Ovary (tissue), 9 donors: ENCODE measurements around the gene PCDHGB6. TPM values are rescaled to one million over a fixed set of nuclear protein-coding genes. Genes with fewer than 3 reads are reported as not detected.
"Not testable (repeated sequence)": the region's sequence is repeated elsewhere in the genome, so short reads cannot be mapped to it uniquely, and the experiment has no call there.

ENCODE experiments used
- DNase-seq, 5 donors: peaks; one replicate each; pipeline ENCODE4 v3.0.0-alpha.2; 2019 to 2020
- H3K27ac ChIP-seq, 2 donors: fragments of 200-600 bp; one replicate each; pipeline versions ENCODE4 v1.5.1 to v1.8.0; 2019 to 2022
- H3K27me3 ChIP-seq: fragments of 200-600 bp; one replicate; pipeline ENCODE4 v1.8.0; 2022
- H3K36me3 ChIP-seq: fragments of 200-600 bp; sonication (generic); one replicate; pipeline ENCODE4 v1.5.1; 2019
- H3K4me1 ChIP-seq: one replicate; pipeline ENCODE4 v1.8.1; 2013; ENCODE audit warnings: mild to moderate bottlenecking, moderate library complexity; ENCODE audit not compliant: insufficient read depth
- H3K4me3 ChIP-seq: fragments of 200-600 bp; sonication (generic); one replicate; pipeline ENCODE4 v1.5.1; 2017
- H3K9me3 ChIP-seq, 2 donors: fragments of 200-600 bp in 1 of 2; sonication (generic) in 1 of 2; one replicate each; pipeline versions ENCODE4 v1.5.1 to v1.8.1; 2013 to 2019; ENCODE audit warnings: mild to moderate bottlenecking in 1 of 2, moderate library complexity in 1 of 2
- CTCF ChIP-seq, 3 donors: fragments of 450-650 bp in 2 of 3; fragments of 200-600 bp in 1 of 3; IDR thresholded peaks; one replicate each; pipeline versions ENCODE4 v1.5.1 to v1.8.0; 2016 to 2022; ENCODE audit warnings: antibody characterized with exemption in 3 of 3, mild to moderate bottlenecking in 1 of 3
- EP300 ChIP-seq: sonication (generic); formaldehyde crosslinking; IDR thresholded peaks from one replicate; pipeline ENCODE4 v1.6.1; 2017; ENCODE audit warnings: antibody characterized with exemption
- POLR2A ChIP-seq: fragments of 450-650 bp; IDR thresholded peaks from one replicate; pipeline ENCODE4 v1.6.1; 2017; ENCODE audit warnings: antibody characterized with exemption, mild to moderate bottlenecking, moderate library complexity
- WGBS, 3 donors: extraction: QIAGEN DNeasy Blood & Tissue Kit in 1 of 3; methylation state at CpG; one replicate each; pipeline versions ENCODE4 v1.1.5 to v1.1.7; 2013 to 2017; 5-methylcytosine and 5-hydroxymethylcytosine counted together
- intact Hi-C, 4 donors: fragments of 100-400 bp; cut with DNase I; formaldehyde crosslinking; loops; one replicate each; pipeline versions ENCODE4 v1.11.0 to v1.15.1; 2022 to 2023
- polyA plus RNA-seq, 2 donors: library from polyadenylated mRNA; stranded (reverse); fragments of 200-250 nt in 1 of 2; fragments of 350-450 nt in 1 of 2; fragmentation: Illumina TruSeq in 1 of 2; extraction: RNeasy Lipid Tissue Mini Kit (QIAGEN cat#74804) in 1 of 2; gene quantifications; one replicate each; pipeline ENCODE4 v1.2.3, GENCODE V29; 2013 to 2014
- total RNA-seq, 7 donors: library from RNA; depleted of rRNA in 2 of 7; stranded (reverse); fragments of >200 nt in 2 of 7; fragmentation: NEBNext Ultra II Directional in 3 of 7; extraction: Animal tissue kit (Norgen Biotek cat#: 25700) in 3 of 7; gene quantifications; one replicate each; pipeline versions ENCODE4 v1.1.0 to v1.2.4, GENCODE V29; 2016 to 2023
- donor health status: DM: no; HTN: no; CAD: no; lungs with moderate emphysema.
- donor health status: DM: no; HTN: no; CAD: no.
- donor health status: Bipolar disorder and iron deficiency.
- donor health status: DM: yes; HTN: yes; CAD: no.
- donor health status: DM: no; HTN: no; CAD: no.
- donor health status: DM: yes; HTN: yes; CAD: no.

The PCDHGB6 gene
- total and polyA plus RNA-seq, 9 donors = 7.0 to 18.1 (median 13.6) TPM

- Histone ChIP-seq H3K4me3 (no peak overlapping the region), H3K36me3 (no peaks in the 10 kb centered on the region), H3K9me3 (peaks cover 5 to 44% of the 10 kb centered on the region in 2 donors), H3K4me1 (no peaks in the 10 kb centered on the region), H3K27ac (no peak overlapping the region), H3K27me3 (no peaks in the 10 kb centered on the region)
- intact Hi-C loops = no loop called here
- no peak for TF ChIP-seq EP300
- no peak for TF ChIP-seq CTCF (IDR thresholded peaks at IDR 0.05)
- TF ChIP-seq POLR2A = no peak
- DNase-seq = no peak
- WGBS, 3 donors = 28 to 40% (median 30%) methylated on average over 47 to 69 of the region's 69 CpGs
These were observed 36.0 kb upstream of the PCDHGB6 start for GRCh38 chr5:141371572-141372475.

GRCh38 chr5:141373673-141374317 lies 34.0 kb upstream of the PCDHGB6 start, which contains the start of gene PCDHGA6:
PCDHGA6 (plus strand) TSS chr5:141373891; CDS start chr5:141374084, 193 bp downstream.
- TF ChIP-seq CTCF (IDR thresholded peaks at IDR 0.05) = peak in 2 of 3 donors; percentile 20 to 28
- TF ChIP-seq POLR2A = no peak
- TF ChIP-seq EP300 = no peak
- H3K27ac ChIP-seq = no peak within 1 kb of the TSS
- H3K27me3 ChIP-seq = no peaks in the 10 kb centered on the region
- DNase-seq = no peak
- intact Hi-C loops = no loop called here
- 11 to 16% (median 14%) methylated on average over 27 of the region's 27 CpGs for WGBS, 3 donors
- no peaks in the 10 kb centered on the region for H3K36me3 ChIP-seq
- H3K4me3 ChIP-seq = peak within 1 kb of the TSS; percentile 23
- peaks cover 5 to 51% of the 10 kb centered on the region in 2 donors for H3K9me3 ChIP-seq
- no peaks in the 10 kb centered on the region for H3K4me1 ChIP-seq

- no peak for TF ChIP-seq POLR2A
- Histone ChIP-seq H3K36me3 (no peaks in the 10 kb centered on the region), H3K9me3 (peaks cover 5 to 51% of the 10 kb centered on the region in 2 donors), H3K4me3 (peak overlapping the region; percentile 23), H3K27me3 (no peaks in the 10 kb centered on the region), H3K27ac (no peak overlapping the region), H3K4me1 (no peaks in the 10 kb centered on the region)
- DNase-seq = no peak
- 55 to 66% (median 58%) methylated on average over 14 of the region's 14 CpGs for WGBS, 3 donors
- intact Hi-C loops = no loop called here
These were observed 33.2 kb upstream of the PCDHGB6 start for GRCh38 chr5:141374627-141375026.

- H3K4me3 ChIP-seq, DNase-seq, H3K36me3 ChIP-seq, H3K27me3 ChIP-seq, H3K4me1 ChIP-seq, H3K27ac ChIP-seq, intact Hi-C loops: not testable (repeated sequence)
- WGBS, 3 donors = 34 to 57% (median 39%) methylated on average over 15 to 42 of the region's 48 CpGs
- H3K9me3 ChIP-seq = peaks cover 5 to 43% of the 10 kb centered on the region in 2 donors
These were observed 32.2 kb upstream of the PCDHGB6 start for GRCh38 chr5:141375444-141376155.
